Measurements from ENCODE around the gene DNAAF5. TPM values are rescaled to one million over a fixed set of nuclear protein-coding genes. Genes with fewer than 3 reads are reported as not detected.
A peak's percentile ranks its signal among the peaks of the same experiment; 100 is the strongest.

Gene DNAAF5
- polyA plus RNA-seq, 3 donors from 2014 or later: 0.45 to 1.4 (median 1.3) TPM

GRCh38 chr7:823649-824048 is 97.2 kb downstream of the DNAAF5 start:
- DNase-seq: no peak
- H3K27me3 Mint-ChIP-seq (ENCODE audit: low read depth in 3 of 3): peaks cover 0 to 5% (median under 1%) of the 10 kb centered on the region in 3 donors
- peaks cover 4 to 8% of the 10 kb centered on the region in 2 donors for H3K4me1 Mint-ChIP-seq
- peaks cover 6 to 13% (median 8%) of the 10 kb centered on the region in 3 donors for H3K36me3 Mint-ChIP-seq
- peak overlapping the region in 1 of 6 donors; percentile 62 for H3K27ac Mint-ChIP-seq
- H3K4me3 Mint-ChIP-seq: no peak overlapping the region
- H3K9me3 Mint-ChIP-seq: no peaks in the 10 kb centered on the region

GRCh38 chr7:824081-824480 is 97.6 kb downstream of the DNAAF5 start:
- Mint-ChIP-seq H3K27me3 (ENCODE audit: low read depth in 3 of 3) (peaks cover 0 to 4% (median 2%) of the 10 kb centered on the region in 3 donors), H3K9me3 (no peaks in the 10 kb centered on the region), H3K36me3 (peaks cover 6 to 12% (median 8%) of the 10 kb centered on the region in 3 donors), H3K27ac (peak overlapping the region in 2 of 6 donors; percentile 12 to 62), H3K4me3 (no peak overlapping the region), H3K4me1 (peaks cover 4 to 7% of the 10 kb centered on the region in 2 donors)
- DNase-seq: no peak

GRCh38 chr7:824664-825063 is 98.2 kb downstream of the DNAAF5 start:
- peaks cover 4% of the 10 kb centered on the region in 2 donors for H3K4me1 Mint-ChIP-seq
- no peaks in the 10 kb centered on the region for H3K9me3 Mint-ChIP-seq
- peaks cover 6 to 10% (median 8%) of the 10 kb centered on the region in 3 donors for H3K36me3 Mint-ChIP-seq
- H3K27me3 Mint-ChIP-seq (ENCODE audit: low read depth in 3 of 3): peaks cover 0 to 4% (median 2%) of the 10 kb centered on the region in 3 donors
- H3K27ac Mint-ChIP-seq: peak overlapping the region in 1 of 6 donors; percentile 41
- no peak overlapping the region for H3K4me3 Mint-ChIP-seq
- no peak for DNase-seq

- Mint-ChIP-seq H3K36me3 (peaks cover 6 to 8% (median 8%) of the 10 kb centered on the region in 3 donors), H3K4me1 (peaks cover 8% of the 10 kb centered on the region in 2 donors), H3K4me3 (no peak overlapping the region), H3K27ac (no peak overlapping the region), H3K27me3 (ENCODE audit: low read depth in 3 of 3) (peaks cover under 1 to 2% (median 1%) of the 10 kb centered on the region in 3 donors), H3K9me3 (no peaks in the 10 kb centered on the region)
- no peak for DNase-seq
Observed at GRCh38 chr7:825386-825785, 98.9 kb downstream of the DNAAF5 start.

GRCh38 chr7:826230-826917 is 99.9 kb downstream of the DNAAF5 start:
- H3K4me1 Mint-ChIP-seq: peaks cover 16 to 17% of the 10 kb centered on the region in 2 donors
- no peak overlapping the region for H3K4me3 Mint-ChIP-seq
- no peak overlapping the region for H3K27ac Mint-ChIP-seq
- no peak for DNase-seq
- H3K36me3 Mint-ChIP-seq: peaks cover 5 to 6% (median 6%) of the 10 kb centered on the region in 3 donors
- H3K27me3 Mint-ChIP-seq (ENCODE audit: low read depth in 3 of 3): peaks cover 2 to 4% (median 2%) of the 10 kb centered on the region in 3 donors
- H3K9me3 Mint-ChIP-seq: no peaks in the 10 kb centered on the region

- no peak overlapping the region for H3K4me3 Mint-ChIP-seq
- no peak for DNase-seq
Observed at GRCh38 chr7:828793-829561, 102.5 kb downstream of the DNAAF5 start.

GRCh38 chr7:830069-830468 is 103.6 kb downstream of the DNAAF5 start:
- Mint-ChIP-seq H3K9me3 (no peaks in the 10 kb centered on the region), H3K27me3 (ENCODE audit: low read depth in 3 of 3) (peaks cover 1 to 4% (median 2%) of the 10 kb centered on the region in 3 donors), H3K4me1 (peaks cover 31 to 35% of the 10 kb centered on the region in 2 donors), H3K4me3 (no peak overlapping the region), H3K27ac (peak overlapping the region in 1 of 6 donors; percentile 73), H3K36me3 (peaks cover 0 to 7% (median 2%) of the 10 kb centered on the region in 3 donors)
- no peak for DNase-seq

More at GRCh38 chr7:828793-829561, 102.5 kb downstream of the DNAAF5 start:
- H3K4me1 Mint-ChIP-seq: peaks cover 31 to 35% of the 10 kb centered on the region in 2 donors
- no peak overlapping the region for H3K27ac Mint-ChIP-seq
- H3K36me3 Mint-ChIP-seq: peaks cover 0 to 8% (median 2%) of the 10 kb centered on the region in 3 donors
- peaks cover 1 to 4% (median 2%) of the 10 kb centered on the region in 3 donors for H3K27me3 Mint-ChIP-seq (ENCODE audit: low read depth in 3 of 3)
- no peaks in the 10 kb centered on the region for H3K9me3 Mint-ChIP-seq

- H3K27me3 Mint-ChIP-seq (ENCODE audit: low read depth in 3 of 3): peaks cover 1 to 4% (median 4%) of the 10 kb centered on the region in 3 donors
- peaks cover 34 to 44% of the 10 kb centered on the region in 2 donors for H3K4me1 Mint-ChIP-seq
- H3K36me3 Mint-ChIP-seq: peaks cover 0 to 5% (median 4%) of the 10 kb centered on the region in 3 donors
- peak overlapping the region; percentile 12 to 81 (median 72) for H3K27ac Mint-ChIP-seq
- DNase-seq: no peak
- no peaks in the 10 kb centered on the region for H3K9me3 Mint-ChIP-seq
- H3K4me3 Mint-ChIP-seq: peak overlapping the region; percentile 53 to 71 (median 63)
Observed at GRCh38 chr7:831596-832166, 105.2 kb downstream of the DNAAF5 start.

- H3K4me3 Mint-ChIP-seq: peak within 1 kb of the TSS; percentile 53 to 71 (median 63)
- H3K9me3 Mint-ChIP-seq: no peaks in the 10 kb centered on the region
- H3K4me1 Mint-ChIP-seq: peaks cover 34 to 44% of the 10 kb centered on the region in 2 donors
- H3K36me3 Mint-ChIP-seq: peaks cover 0 to 7% (median 4%) of the 10 kb centered on the region in 3 donors
- peak; percentile 45 to 57 (median 51) for DNase-seq
- H3K27ac Mint-ChIP-seq: peak within 1 kb of the TSS; percentile 57 to 86 (median 74)
- peaks cover 3 to 4% (median 4%) of the 10 kb centered on the region in 3 donors for H3K27me3 Mint-ChIP-seq (ENCODE audit: low read depth in 3 of 3)
Observed at GRCh38 chr7:832167-832967, 105.9 kb downstream of the DNAAF5 start, which contains the start of gene SUN1. Gene SUN1 (plus strand): TSS chr7:832476. CDS start chr7:832525, 49 bp downstream.

- Mint-ChIP-seq H3K27me3 (ENCODE audit: low read depth in 3 of 3) (peaks cover 3 to 4% (median 4%) of the 10 kb centered on the region in 3 donors), H3K9me3 (no peaks in the 10 kb centered on the region), H3K27ac (peak overlapping the region in 5 of 6 donors; percentile 47 to 86 (median 71)), H3K4me1 (peaks cover 34 to 44% of the 10 kb centered on the region in 2 donors), H3K4me3 (peak overlapping the region; percentile 53 to 71 (median 63)), H3K36me3 (peaks cover 0 to 7% (median 4%) of the 10 kb centered on the region in 3 donors)
- DNase-seq: no peak
Observed at GRCh38 chr7:832968-833424, 106.5 kb downstream of the DNAAF5 start.

- Mint-ChIP-seq H3K4me1 (peaks cover 34 to 44% of the 10 kb centered on the region in 2 donors), H3K27me3 (ENCODE audit: low read depth in 3 of 3) (peaks cover 2 to 4% (median 3%) of the 10 kb centered on the region in 3 donors), H3K9me3 (no peaks in the 10 kb centered on the region), H3K36me3 (peaks cover 0 to 7% (median 4%) of the 10 kb centered on the region in 3 donors), H3K4me3 (no peak overlapping the region), H3K27ac (no peak overlapping the region)
- no peak for DNase-seq
Observed at GRCh38 chr7:833601-834258, 107.2 kb downstream of the DNAAF5 start.

GRCh38 chr7:834277-834676 is 107.8 kb downstream of the DNAAF5 start:
- H3K36me3 Mint-ChIP-seq: peaks cover 0 to 7% (median 4%) of the 10 kb centered on the region in 3 donors
- no peak overlapping the region for H3K27ac Mint-ChIP-seq
- peaks cover 2 to 4% (median 3%) of the 10 kb centered on the region in 3 donors for H3K27me3 Mint-ChIP-seq (ENCODE audit: low read depth in 3 of 3)
- no peak for DNase-seq
- H3K9me3 Mint-ChIP-seq: no peaks in the 10 kb centered on the region
- H3K4me1 Mint-ChIP-seq: peaks cover 34 to 44% of the 10 kb centered on the region in 2 donors
- H3K4me3 Mint-ChIP-seq: no peak overlapping the region
